ENCODE measurements around the gene CD200. TPM values are rescaled to one million over a fixed set of nuclear protein-coding genes. Genes with fewer than 3 reads are reported as not detected.

The CD200 gene
- polyA plus RNA-seq, 2 of the 4 experiments (the other 2 are of a cell fraction), result not detected

DNA sequence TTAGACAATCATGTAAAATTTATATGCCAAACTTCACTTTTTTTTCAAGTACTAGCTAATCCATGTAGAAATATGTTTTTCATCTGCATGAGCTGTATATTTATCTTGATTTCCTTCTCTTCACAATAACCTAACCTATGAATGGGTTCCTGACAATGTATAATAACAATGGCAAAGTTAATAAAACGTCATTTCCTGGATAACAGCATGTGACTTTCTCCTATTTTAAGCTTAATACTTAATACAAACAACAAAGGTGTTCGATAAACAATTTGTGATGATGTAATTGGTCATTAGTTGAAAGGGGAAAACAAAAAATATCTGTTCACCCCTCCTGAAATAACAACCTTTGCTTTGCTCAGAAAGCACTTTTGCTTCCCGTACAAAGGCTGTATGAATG, 20.4 kb downstream of the CD200 start (continued):
- TF ChIP-seq, protein P1, sequence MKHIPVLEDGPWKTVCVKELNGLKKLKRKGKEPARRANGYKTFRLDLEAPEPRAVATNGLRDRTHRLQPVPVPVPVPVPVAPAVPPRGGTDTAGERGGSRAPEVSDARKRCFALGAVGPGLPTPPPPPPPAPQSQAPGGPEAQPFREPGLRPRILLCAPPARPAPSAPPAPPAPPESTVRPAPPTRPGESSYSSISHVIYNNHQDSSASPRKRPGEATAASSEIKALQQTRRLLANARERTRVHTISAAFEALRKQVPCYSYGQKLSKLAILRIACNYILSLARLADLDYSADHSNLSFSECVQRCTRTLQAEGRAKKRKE (CRISPR knock-in tag; IDR thresholded peaks at IDR 0.05; ENCODE audit: low read depth), result no peak
- no peak for TF ChIP-seq RCOR1 (IDR thresholded peaks at IDR 0.05; ENCODE audit: low read depth, low read length)
- no peak for TF ChIP-seq HDAC2 (IDR thresholded peaks at IDR 0.05)
- TF ChIP-seq FOSB (CRISPR knock-in tag; IDR thresholded peaks at IDR 0.05), result no peak
- TF ChIP-seq HEYL (CRISPR knock-in tag; IDR thresholded peaks at IDR 0.05), result no peak

DNA sequence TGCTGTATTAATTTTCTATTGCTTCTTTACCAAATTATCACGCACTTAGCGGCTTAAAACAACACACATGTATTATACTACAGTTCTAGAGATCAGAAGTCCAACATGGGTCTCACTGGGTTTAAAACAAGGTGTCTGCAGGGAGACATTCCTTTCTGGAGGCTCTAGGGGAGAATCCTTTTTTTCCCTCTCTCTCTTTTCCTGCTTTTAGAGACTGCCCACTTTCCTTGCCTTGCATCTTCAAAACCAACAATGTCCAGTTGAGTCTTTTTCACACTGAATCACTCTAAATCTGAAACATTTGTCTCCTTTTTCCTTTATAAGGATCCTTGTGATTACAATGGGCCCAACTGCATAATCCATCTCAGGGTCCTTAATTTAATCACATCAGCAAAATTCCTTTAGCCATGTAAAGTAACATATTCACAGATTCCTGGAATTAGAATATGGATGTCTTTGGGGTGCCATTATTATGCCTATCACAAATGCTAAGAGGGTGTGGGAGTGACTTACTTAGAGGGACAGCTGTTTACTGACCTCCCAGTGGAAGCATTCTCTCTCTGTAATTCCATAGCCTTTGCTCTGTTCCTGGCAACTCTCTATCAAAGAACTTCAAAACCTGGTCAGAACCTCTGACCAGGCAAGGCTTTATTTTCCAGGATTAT, 21.8 kb downstream of the CD200 start:
- no peak overlapping the region for H3K27ac ChIP-seq
- no peak overlapping the region for H3K4me3 ChIP-seq
- POLR2A ChIA-PET, result no interaction called here
- DNase-seq (ENCODE audit: low read depth in 1 of 2, low spot score in 1 of 2), result no peak
- CTCF ChIA-PET, result no interaction called here
- 87% methylated on average over 2 of the region's 2 CpGs for WGBS (ENCODE audit: missing lambda C conversion rate)
- no peak for ATAC-seq
- no peak overlapping the region for H3K4me2 ChIP-seq
- H3K9me3 ChIP-seq, result no peaks in the 10 kb centered on the region
- FAIRE-seq, result no peak
- TF ChIP-seq MAZ (IDR thresholded peaks at IDR 0.05; ENCODE audit: borderline replicate concordance, low read depth, low read length) (no peak), MAFK (IDR thresholded peaks at IDR 0.05; ENCODE audit: partially characterized antibody) (peak; percentile 65)
- no peaks in the 10 kb centered on the region for H3K4me1 ChIP-seq

DNA sequence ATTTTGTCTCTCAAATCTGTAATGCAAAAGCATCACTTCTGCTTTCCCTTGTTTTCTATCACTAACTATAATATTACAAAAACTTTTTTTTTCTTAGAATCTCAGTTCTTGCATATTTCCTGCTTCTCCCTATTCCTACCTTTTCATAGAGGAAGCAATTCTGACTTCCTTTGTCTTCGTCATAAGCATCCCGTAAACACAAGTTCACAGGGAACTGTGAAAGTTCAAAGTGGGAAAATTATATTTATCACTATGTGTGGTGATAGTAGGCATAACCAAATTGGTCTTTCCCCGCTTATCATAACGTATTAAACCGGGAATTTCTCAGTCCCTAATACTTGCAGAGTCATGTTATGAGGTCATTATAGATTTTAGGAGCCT, 22.3 kb downstream of the CD200 start:
- Histone ChIP-seq H3K27ac (no peak overlapping the region), H3K4me3 (no peak overlapping the region), H3K4me1 (no peaks in the 10 kb centered on the region), H3K4me2 (no peak overlapping the region), H3K9me3 (no peaks in the 10 kb centered on the region)
- ChIA-PET CTCF (no interaction called here), POLR2A (no interaction called here)
- no peak for TF ChIP-seq MAZ (IDR thresholded peaks at IDR 0.05; ENCODE audit: borderline replicate concordance, low read depth, low read length)
- TF ChIP-seq, protein P2, sequence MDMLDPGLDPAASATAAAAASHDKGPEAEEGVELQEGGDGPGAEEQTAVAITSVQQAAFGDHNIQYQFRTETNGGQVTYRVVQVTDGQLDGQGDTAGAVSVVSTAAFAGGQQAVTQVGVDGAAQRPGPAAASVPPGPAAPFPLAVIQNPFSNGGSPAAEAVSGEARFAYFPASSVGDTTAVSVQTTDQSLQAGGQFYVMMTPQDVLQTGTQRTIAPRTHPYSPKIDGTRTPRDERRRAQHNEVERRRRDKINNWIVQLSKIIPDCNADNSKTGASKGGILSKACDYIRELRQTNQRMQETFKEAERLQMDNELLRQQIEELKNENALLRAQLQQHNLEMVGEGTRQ (IDR thresholded peaks at IDR 0.05), result no peak
- TF ChIP-seq CHD4 (IDR thresholded peaks at IDR 0.05; ENCODE audit: borderline replicate concordance), result no peak
- no peak for TF ChIP-seq HOXB5 (CRISPR knock-in tag; IDR thresholded peaks at IDR 0.05)
- TF ChIP-seq BHLHE40 (IDR thresholded peaks at IDR 0.05; ENCODE audit: low read depth, low read length), result no peak
- TF ChIP-seq GATA3 (IDR thresholded peaks at IDR 0.05; ENCODE audit: borderline replicate concordance), result no peak
- no peak for TF ChIP-seq ZNF302 (CRISPR knock-in tag; IDR thresholded peaks at IDR 0.05)
- TF ChIP-seq JUNB (IDR thresholded peaks at IDR 0.05), result no peak
- TF ChIP-seq, protein P3, sequence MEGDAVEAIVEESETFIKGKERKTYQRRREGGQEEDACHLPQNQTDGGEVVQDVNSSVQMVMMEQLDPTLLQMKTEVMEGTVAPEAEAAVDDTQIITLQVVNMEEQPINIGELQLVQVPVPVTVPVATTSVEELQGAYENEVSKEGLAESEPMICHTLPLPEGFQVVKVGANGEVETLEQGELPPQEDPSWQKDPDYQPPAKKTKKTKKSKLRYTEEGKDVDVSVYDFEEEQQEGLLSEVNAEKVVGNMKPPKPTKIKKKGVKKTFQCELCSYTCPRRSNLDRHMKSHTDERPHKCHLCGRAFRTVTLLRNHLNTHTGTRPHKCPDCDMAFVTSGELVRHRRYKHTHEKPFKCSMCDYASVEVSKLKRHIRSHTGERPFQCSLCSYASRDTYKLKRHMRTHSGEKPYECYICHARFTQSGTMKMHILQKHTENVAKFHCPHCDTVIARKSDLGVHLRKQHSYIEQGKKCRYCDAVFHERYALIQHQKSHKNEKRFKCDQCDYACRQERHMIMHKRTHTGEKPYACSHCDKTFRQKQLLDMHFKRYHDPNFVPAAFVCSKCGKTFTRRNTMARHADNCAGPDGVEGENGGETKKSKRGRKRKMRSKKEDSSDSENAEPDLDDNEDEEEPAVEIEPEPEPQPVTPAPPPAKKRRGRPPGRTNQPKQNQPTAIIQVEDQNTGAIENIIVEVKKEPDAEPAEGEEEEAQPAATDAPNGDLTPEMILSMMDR (IDR thresholded peaks at IDR 0.05), result no peak
- no peak for TF ChIP-seq NR3C1 (IDR thresholded peaks at IDR 0.05)
- no peak for TF ChIP-seq CBX8 (IDR thresholded peaks at IDR 0.05)
- TF ChIP-seq, protein P4, sequence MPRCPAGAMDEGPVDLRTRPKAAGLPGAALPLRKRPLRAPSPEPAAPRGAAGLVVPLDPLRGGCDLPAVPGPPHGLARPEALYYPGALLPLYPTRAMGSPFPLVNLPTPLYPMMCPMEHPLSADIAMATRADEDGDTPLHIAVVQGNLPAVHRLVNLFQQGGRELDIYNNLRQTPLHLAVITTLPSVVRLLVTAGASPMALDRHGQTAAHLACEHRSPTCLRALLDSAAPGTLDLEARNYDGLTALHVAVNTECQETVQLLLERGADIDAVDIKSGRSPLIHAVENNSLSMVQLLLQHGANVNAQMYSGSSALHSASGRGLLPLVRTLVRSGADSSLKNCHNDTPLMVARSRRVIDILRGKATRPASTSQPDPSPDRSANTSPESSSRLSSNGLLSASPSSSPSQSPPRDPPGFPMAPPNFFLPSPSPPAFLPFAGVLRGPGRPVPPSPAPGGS (IDR thresholded peaks at IDR 0.05), result no peak
- TF ChIP-seq FOSB (CRISPR knock-in tag; IDR thresholded peaks at IDR 0.05), result no peak
- TF ChIP-seq RAD21 (conservative IDR thresholded peaks at IDR 0.05 in 1 of 2, IDR thresholded peaks at IDR 0.05 in 1 of 2), result no peak
- no peak for TF ChIP-seq NFE2L2 (conservative IDR thresholded peaks at IDR 0.05; ENCODE audit: low read length)
- TF ChIP-seq HOXA7 (CRISPR knock-in tag; IDR thresholded peaks at IDR 0.05), result no peak
- no peak for TF ChIP-seq RNF2 (IDR thresholded peaks at IDR 0.05; ENCODE audit: borderline replicate concordance, low read depth)
- no peak for TF ChIP-seq RCOR1 (IDR thresholded peaks at IDR 0.05; ENCODE audit: low read depth, low read length)
- TF ChIP-seq SREBF2 (IDR thresholded peaks at IDR 0.05), result no peak
- TF ChIP-seq, protein P5, sequence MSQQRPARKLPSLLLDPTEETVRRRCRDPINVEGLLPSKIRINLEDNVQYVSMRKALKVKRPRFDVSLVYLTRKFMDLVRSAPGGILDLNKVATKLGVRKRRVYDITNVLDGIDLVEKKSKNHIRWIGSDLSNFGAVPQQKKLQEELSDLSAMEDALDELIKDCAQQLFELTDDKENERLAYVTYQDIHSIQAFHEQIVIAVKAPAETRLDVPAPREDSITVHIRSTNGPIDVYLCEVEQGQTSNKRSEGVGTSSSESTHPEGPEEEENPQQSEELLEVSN (IDR thresholded peaks at IDR 0.05; ENCODE audit: borderline replicate concordance, low read depth), result no peak
- DNase-seq (ENCODE audit: low read depth in 1 of 2, low spot score in 1 of 2) (no peak), FAIRE-seq (no peak), ATAC-seq (no peak)
- 42% methylated on average over 5 of the region's 5 CpGs for WGBS (ENCODE audit: missing lambda C conversion rate)

Measured in A549 (cell line).